Fibroblast of lung (primary cell): ENCODE results near the gene VWF.

Experiments
- EZH2 ChIP-seq: IDR thresholded peaks from 2 replicates; pipeline ENCODE4 v1.5.1; 2012; ENCODE audit warnings: low read length, control low read depth, mild to moderate bottlenecking; ENCODE audit errors: missing control alignments
- TF ChIP-seq, protein P1 (sequence below), 2 donors: IDR thresholded peaks in 1 of 2; conservative IDR thresholded peaks in 1 of 2; 1 replicate in 1 of 2; 2 replicates in 1 of 2; pipeline ENCODE4 v1.5.1; 2011 to 2012; ENCODE audit warnings: low read length in 2 of 2, control low read depth in 1 of 2, inconsistent platforms in 1 of 2, low read depth in 1 of 2, mild to moderate bottlenecking in 1 of 2

DNA sequence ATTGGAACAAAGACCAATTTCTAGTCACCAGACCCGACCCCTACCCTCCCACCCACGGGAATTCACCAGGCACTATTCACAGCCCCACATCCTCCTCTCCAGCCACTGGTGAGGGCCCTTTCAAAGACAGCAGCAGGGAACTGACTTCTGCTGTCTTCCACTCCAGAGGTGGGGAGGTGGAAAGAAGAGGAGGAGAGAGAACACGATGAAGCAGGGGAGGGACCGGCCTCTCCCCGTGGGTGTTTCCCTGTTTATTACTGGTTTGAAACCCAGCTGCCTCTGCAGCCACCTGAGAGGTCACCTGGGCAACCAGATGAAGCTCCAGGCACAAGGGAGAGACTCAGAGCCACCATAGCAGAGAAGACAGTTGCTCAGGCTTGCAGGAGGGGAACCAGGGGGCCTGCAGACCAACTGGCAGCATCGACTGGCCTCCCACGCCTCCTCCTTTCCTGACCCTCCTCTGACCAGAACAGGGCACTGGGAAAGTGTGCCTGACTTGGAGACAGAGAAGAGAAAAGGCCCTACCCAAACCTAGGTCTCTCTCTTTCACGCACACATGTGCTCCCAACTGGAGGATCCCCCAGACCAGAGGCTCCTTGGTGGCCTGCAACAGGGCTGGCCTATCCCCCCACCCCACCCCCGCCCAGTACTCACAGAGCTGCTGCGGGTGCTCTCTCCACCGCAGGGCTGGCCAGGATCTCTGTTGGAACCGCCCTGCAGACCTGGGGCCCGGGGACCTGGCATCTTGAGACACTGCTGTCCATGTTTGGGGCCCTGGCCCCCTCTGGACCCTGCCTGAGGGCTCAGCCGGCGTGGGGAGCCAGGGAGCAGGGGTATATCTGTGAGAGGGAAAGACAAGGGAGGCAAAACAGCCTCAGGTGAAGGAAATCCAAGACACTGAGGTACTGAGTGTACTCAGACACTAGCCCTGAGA lies 202.2 kb downstream of the VWF start:
- TF ChIP-seq, protein P1, sequence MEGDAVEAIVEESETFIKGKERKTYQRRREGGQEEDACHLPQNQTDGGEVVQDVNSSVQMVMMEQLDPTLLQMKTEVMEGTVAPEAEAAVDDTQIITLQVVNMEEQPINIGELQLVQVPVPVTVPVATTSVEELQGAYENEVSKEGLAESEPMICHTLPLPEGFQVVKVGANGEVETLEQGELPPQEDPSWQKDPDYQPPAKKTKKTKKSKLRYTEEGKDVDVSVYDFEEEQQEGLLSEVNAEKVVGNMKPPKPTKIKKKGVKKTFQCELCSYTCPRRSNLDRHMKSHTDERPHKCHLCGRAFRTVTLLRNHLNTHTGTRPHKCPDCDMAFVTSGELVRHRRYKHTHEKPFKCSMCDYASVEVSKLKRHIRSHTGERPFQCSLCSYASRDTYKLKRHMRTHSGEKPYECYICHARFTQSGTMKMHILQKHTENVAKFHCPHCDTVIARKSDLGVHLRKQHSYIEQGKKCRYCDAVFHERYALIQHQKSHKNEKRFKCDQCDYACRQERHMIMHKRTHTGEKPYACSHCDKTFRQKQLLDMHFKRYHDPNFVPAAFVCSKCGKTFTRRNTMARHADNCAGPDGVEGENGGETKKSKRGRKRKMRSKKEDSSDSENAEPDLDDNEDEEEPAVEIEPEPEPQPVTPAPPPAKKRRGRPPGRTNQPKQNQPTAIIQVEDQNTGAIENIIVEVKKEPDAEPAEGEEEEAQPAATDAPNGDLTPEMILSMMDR (conservative IDR thresholded peaks at IDR 0.05 in 1 of 2, IDR thresholded peaks at IDR 0.05 in 1 of 2; ENCODE audit: low read depth in 1 of 2, low read length in 2 of 2) = no peak
- TF ChIP-seq EZH2 = no peak
